NCI-H2081 treated with DMSO at 0.1 percent for 48 hours (cell line): Measurements from ENCODE around the gene POTEF.
"Not testable (repeated sequence)": the region's sequence is repeated elsewhere in the genome, so short reads cannot be mapped to it uniquely, and the experiment has no call there.

Experiments used
- DNase-seq: peaks from one replicate; lab custom pipeline; 2025; lab: John Stamatoyannopoulos, UW

Gene POTEF

DNA sequence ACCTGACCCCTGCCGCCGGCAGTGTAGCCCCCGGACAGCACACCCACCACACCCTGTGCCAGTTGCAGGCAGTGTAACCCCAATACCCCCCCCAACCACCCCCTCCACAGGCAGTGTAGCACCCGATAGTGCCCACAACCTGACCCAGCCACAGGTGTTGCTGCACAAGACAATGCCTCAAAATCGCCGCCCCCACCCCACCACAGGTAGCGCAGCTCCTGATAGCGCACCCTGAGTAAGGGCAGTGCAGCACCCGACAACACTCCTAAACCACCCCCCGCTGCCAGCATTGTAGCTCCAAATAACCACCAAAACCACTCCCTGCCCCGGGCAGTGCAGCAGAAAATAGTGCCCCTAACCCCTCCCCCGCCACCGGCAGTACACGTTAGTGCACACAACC is 558 bp downstream of the POTEF start:
- DNase-seq = not testable (repeated sequence)

DNA sequence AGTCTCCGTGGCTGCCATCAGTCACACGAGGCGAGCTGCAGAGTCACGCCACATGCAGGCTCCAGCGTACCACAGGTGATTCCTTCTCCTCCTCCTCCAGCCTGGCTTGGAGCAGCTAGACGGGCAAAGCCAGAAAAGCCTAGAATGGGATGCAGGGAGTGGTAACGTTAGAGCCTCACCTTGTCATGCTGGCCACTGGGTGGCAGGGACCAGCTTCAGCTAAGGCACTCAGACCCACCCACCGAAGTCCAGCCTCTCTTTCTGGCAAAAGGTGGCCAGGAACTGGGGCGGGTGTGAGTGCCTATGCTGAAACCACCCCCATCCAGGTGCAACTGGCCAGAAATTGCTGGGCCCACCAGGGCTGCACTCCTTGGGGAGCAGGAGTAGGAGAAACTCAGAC is 1.3 kb downstream of the POTEF start:
- not testable (repeated sequence) for DNase-seq

- DNase-seq = not testable (repeated sequence)
Measured at GRCh38 chr2:130120924-130121323, 8.1 kb downstream of the POTEF start.

GRCh38 chr2:130102597-130103363 is 26.2 kb downstream of the POTEF start:
- DNase-seq = not testable (repeated sequence)

- DNase-seq = not testable (repeated sequence)
Measured at GRCh38 chr2:130062645-130063044, 66.4 kb downstream of the POTEF start.

- DNase-seq = not testable (repeated sequence)
Measured at GRCh38 chr2:130059982-130060381, 69.0 kb downstream of the POTEF start.

GRCh38 chr2:130056336-130056735 is 72.7 kb downstream of the POTEF start:
- not testable (repeated sequence) for DNase-seq

GRCh38 chr2:130053217-130053911 is 75.7 kb downstream of the POTEF start:
- not testable (repeated sequence) for DNase-seq

GRCh38 chr2:130052376-130052775 is 76.6 kb downstream of the POTEF start:
- DNase-seq = not testable (repeated sequence)

DNA sequence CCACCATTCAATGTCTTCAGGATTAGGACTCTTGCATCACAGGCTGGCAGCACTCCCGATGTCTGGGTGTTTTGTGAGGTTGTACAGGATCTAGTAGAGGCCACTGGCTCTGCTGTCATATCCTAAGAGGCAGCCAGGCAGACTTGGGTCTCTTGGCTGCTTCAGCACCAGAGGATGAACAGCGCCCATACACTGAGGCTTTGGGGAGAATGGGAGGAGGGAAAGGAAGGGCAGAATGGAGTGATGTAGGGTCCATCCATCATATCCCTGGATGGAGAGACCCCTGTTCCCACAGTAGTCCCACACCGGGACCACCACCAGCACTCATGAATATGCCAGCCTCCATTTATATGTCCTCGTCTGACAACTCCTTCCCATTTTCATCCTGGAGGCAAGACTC is 80.6 kb downstream of the POTEF start:
- DNase-seq = not testable (repeated sequence)

- not testable (repeated sequence) for DNase-seq
Measured at GRCh38 chr2:130038265-130038603, 90.8 kb downstream of the POTEF start.

- DNase-seq = not testable (repeated sequence)
Measured at GRCh38 chr2:130025931-130026330, 103.1 kb downstream of the POTEF start.
